ENCODE data around the gene ERCC6L. TPM values are rescaled to one million over a fixed set of nuclear protein-coding genes. Genes with fewer than 3 reads are reported as not detected.

ERCC6L gene, protein sequence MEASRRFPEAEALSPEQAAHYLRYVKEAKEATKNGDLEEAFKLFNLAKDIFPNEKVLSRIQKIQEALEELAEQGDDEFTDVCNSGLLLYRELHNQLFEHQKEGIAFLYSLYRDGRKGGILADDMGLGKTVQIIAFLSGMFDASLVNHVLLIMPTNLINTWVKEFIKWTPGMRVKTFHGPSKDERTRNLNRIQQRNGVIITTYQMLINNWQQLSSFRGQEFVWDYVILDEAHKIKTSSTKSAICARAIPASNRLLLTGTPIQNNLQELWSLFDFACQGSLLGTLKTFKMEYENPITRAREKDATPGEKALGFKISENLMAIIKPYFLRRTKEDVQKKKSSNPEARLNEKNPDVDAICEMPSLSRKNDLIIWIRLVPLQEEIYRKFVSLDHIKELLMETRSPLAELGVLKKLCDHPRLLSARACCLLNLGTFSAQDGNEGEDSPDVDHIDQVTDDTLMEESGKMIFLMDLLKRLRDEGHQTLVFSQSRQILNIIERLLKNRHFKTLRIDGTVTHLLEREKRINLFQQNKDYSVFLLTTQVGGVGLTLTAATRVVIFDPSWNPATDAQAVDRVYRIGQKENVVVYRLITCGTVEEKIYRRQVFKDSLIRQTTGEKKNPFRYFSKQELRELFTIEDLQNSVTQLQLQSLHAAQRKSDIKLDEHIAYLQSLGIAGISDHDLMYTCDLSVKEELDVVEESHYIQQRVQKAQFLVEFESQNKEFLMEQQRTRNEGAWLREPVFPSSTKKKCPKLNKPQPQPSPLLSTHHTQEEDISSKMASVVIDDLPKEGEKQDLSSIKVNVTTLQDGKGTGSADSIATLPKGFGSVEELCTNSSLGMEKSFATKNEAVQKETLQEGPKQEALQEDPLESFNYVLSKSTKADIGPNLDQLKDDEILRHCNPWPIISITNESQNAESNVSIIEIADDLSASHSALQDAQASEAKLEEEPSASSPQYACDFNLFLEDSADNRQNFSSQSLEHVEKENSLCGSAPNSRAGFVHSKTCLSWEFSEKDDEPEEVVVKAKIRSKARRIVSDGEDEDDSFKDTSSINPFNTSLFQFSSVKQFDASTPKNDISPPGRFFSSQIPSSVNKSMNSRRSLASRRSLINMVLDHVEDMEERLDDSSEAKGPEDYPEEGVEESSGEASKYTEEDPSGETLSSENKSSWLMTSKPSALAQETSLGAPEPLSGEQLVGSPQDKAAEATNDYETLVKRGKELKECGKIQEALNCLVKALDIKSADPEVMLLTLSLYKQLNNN
- total RNA-seq (5.5 TPM), polyA plus RNA-seq (0.46 TPM)
- long read RNA-seq, donor 1: 0 reads
- long read RNA-seq, donor 2, full-length matches to known transcripts: 6 of 6 reads
- long read RNA-seq, donor 2, partial matches to known transcripts: 0 of 6 reads
- long read RNA-seq, donor 2, other reads (novel, unspliced or antisense): 0 of 6 reads
- long read RNA-seq, donor 3, full-length matches to known transcripts: 3 of 3 reads
- long read RNA-seq, donor 3, partial matches to known transcripts: 0 of 3 reads
- long read RNA-seq, donor 3, other reads (novel, unspliced or antisense): 0 of 3 reads
- long read RNA-seq, donor 4, full-length matches to known transcripts: 2 of 2 reads
- long read RNA-seq, donor 4, partial matches to known transcripts: 0 of 2 reads
- long read RNA-seq, donor 4, other reads (novel, unspliced or antisense): 0 of 2 reads
- long read RNA-seq, donor 5, full-length matches to known transcripts: 1 of 1 reads
- long read RNA-seq, donor 5, partial matches to known transcripts: 0 of 1 reads
- long read RNA-seq, donor 5, other reads (novel, unspliced or antisense): 0 of 1 reads
- long read RNA-seq, donor 6, full-length matches to known transcripts: 1 of 1 reads
- long read RNA-seq, donor 6, partial matches to known transcripts: 0 of 1 reads
- long read RNA-seq, donor 6, other reads (novel, unspliced or antisense): 0 of 1 reads
- long read RNA-seq, donor 7, full-length matches to known transcripts: 1 of 1 reads
- long read RNA-seq, donor 7, partial matches to known transcripts: 0 of 1 reads
- long read RNA-seq, donor 7, other reads (novel, unspliced or antisense): 0 of 1 reads
- long read RNA-seq, donor 8: 0 reads
- long read RNA-seq, donor 9: 0 reads
- long read RNA-seq, donor 10, full-length matches to known transcripts: 2 of 2 reads
- long read RNA-seq, donor 10, partial matches to known transcripts: 0 of 2 reads
- long read RNA-seq, donor 10, other reads (novel, unspliced or antisense): 0 of 2 reads

GRCh38 chrX:72238721-72239475, at the start of gene ERCC6L:
Gene ERCC6L (minus strand): TSS chrX:72239027. CDS start chrX:72238911, 116 bp downstream.
- Histone ChIP-seq H3K27me3 (ENCODE audit: control insufficient read depth in 2 of 2, insufficient read depth in 1 of 2, low read length in 1 of 2) (peaks cover 0 to 2% of the 10 kb centered on the region in 2 donors), H3K4me3 (ENCODE audit: low read length in 2 of 2) (peak within 1 kb of the TSS; percentile 54 to 59), H3K36me3 (ENCODE audit: control insufficient read depth in 2 of 2, insufficient read depth in 2 of 2, low read length in 1 of 2) (no peaks in the 10 kb centered on the region), H3K4me1 (ENCODE audit: control insufficient read depth in 2 of 2, insufficient read depth in 2 of 2, low read length in 2 of 2) (peaks cover 2 to 6% of the 10 kb centered on the region in 2 donors), H3K27ac (ENCODE audit: low read depth in 1 of 2, low read length in 1 of 2) (peak within 1 kb of the TSS in 1 of 2 donors; percentile 37), H3K9me3 (ENCODE audit: control insufficient read depth in 2 of 2, insufficient read depth in 1 of 2, low read length in 1 of 2) (no peaks in the 10 kb centered on the region)
- 5% methylated on average over 59 of the region's 59 CpGs for WGBS
- peak; percentile 60 to 89 (median 72) for DNase-seq (ENCODE audit: low read depth in 6 of 9, low spot score in 9 of 9)

DNA sequence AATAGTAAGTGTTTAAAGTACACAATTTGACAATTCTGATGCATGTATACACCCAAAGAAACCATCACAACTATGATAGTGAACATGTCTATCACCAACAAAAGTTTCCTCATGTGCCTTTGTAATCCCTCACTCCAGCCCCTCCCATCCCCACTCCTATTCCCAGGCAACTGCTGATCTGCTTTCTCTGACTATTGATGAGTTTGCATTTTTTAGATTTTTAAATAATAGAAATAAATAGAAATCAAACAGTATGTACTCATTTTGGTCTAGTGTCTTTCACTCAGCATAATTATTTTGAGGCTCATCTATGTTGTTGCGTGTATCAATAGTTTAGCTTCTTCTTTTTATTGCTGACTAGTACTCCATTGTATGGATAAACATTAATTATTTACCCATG, 43.5 kb upstream of the ERCC6L start:
- no peaks in the 10 kb centered on the region for H3K9me3 ChIP-seq (ENCODE audit: control insufficient read depth in 2 of 2, insufficient read depth in 1 of 2, low read length in 1 of 2)
- no peak for DNase-seq (ENCODE audit: low read depth in 6 of 9, low spot score in 9 of 9)
- H3K36me3 ChIP-seq (ENCODE audit: control insufficient read depth in 2 of 2, insufficient read depth in 2 of 2, low read length in 1 of 2): no peaks in the 10 kb centered on the region
- H3K4me1 ChIP-seq (ENCODE audit: control insufficient read depth in 2 of 2, insufficient read depth in 2 of 2, low read length in 2 of 2): no peaks in the 10 kb centered on the region
- 100% methylated on average over 1 of the region's 1 CpG for WGBS
- peaks cover 0 to 11% of the 10 kb centered on the region in 2 donors for H3K27me3 ChIP-seq (ENCODE audit: control insufficient read depth in 2 of 2, insufficient read depth in 1 of 2, low read length in 1 of 2)
- H3K4me3 ChIP-seq (ENCODE audit: low read length in 2 of 2): no peak overlapping the region
- H3K27ac ChIP-seq (ENCODE audit: low read depth in 1 of 2, low read length in 1 of 2): no peak overlapping the region

- 91% methylated on average over 5 of the region's 5 CpGs for WGBS
- H3K27me3 ChIP-seq (ENCODE audit: control insufficient read depth in 2 of 2, insufficient read depth in 1 of 2, low read length in 1 of 2): peaks cover 0 to 9% of the 10 kb centered on the region in 2 donors
- peaks cover 0 to 6% of the 10 kb centered on the region in 2 donors for H3K36me3 ChIP-seq (ENCODE audit: control insufficient read depth in 2 of 2, insufficient read depth in 2 of 2, low read length in 1 of 2)
- peaks cover 2 to 5% of the 10 kb centered on the region in 2 donors for H3K4me1 ChIP-seq (ENCODE audit: control insufficient read depth in 2 of 2, insufficient read depth in 2 of 2, low read length in 2 of 2)
- no peak overlapping the region for H3K4me3 ChIP-seq (ENCODE audit: low read length in 2 of 2)
- no peak for DNase-seq (ENCODE audit: low read depth in 6 of 9, low spot score in 9 of 9)
- no peak overlapping the region for H3K27ac ChIP-seq (ENCODE audit: low read depth in 1 of 2, low read length in 1 of 2)
- no peaks in the 10 kb centered on the region for H3K9me3 ChIP-seq (ENCODE audit: control insufficient read depth in 2 of 2, insufficient read depth in 1 of 2, low read length in 1 of 2)
These were observed 41.6 kb upstream of the ERCC6L start for GRCh38 chrX:72280321-72280845.

- Histone ChIP-seq H3K9me3 (ENCODE audit: control insufficient read depth in 2 of 2, insufficient read depth in 1 of 2, low read length in 1 of 2) (no peaks in the 10 kb centered on the region), H3K27me3 (ENCODE audit: control insufficient read depth in 2 of 2, insufficient read depth in 1 of 2, low read length in 1 of 2) (peaks cover 0 to 9% of the 10 kb centered on the region in 2 donors), H3K4me1 (ENCODE audit: control insufficient read depth in 2 of 2, insufficient read depth in 2 of 2, low read length in 2 of 2) (peaks cover 2 to 9% of the 10 kb centered on the region in 2 donors), H3K36me3 (ENCODE audit: control insufficient read depth in 2 of 2, insufficient read depth in 2 of 2, low read length in 1 of 2) (peaks cover 30 to 44% of the 10 kb centered on the region in 2 donors), H3K27ac (ENCODE audit: low read depth in 1 of 2, low read length in 1 of 2) (peak overlapping the region; percentile 22 to 91), H3K4me3 (ENCODE audit: low read length in 2 of 2) (peak overlapping the region; percentile 50 to 88)
- WGBS: under 1% methylated on average over 18 of the region's 18 CpGs
- peak in 5 of 9 donors; percentile 3 to 37 (median 23) for DNase-seq (ENCODE audit: low read depth in 6 of 9, low spot score in 9 of 9)
These were observed 37.7 kb upstream of the ERCC6L start for GRCh38 chrX:72276478-72276953.

DNA sequence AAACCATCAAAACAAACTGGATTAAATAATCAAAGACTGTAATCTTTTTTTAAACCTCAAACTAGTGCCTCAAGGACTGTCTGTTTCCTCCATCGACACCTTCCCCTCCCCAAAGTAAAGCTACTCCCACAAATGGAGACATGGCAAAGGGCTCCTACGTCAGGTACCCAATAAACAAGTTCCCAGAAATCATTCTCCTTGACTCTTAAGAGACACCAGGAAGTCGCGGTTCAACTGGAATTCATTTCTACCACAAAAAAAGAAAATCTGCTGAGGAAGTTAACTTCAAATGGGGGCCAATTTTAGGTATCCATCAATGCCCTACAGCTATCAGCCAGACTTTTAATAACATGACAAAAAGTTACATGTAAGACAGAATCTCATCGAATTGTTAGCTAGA, 35.7 kb upstream of the ERCC6L start:
- 73% methylated on average over 5 of the region's 5 CpGs for WGBS
- Histone ChIP-seq H3K36me3 (ENCODE audit: control insufficient read depth in 2 of 2, insufficient read depth in 2 of 2, low read length in 1 of 2) (peaks cover 47 to 63% of the 10 kb centered on the region in 2 donors), H3K27ac (ENCODE audit: low read depth in 1 of 2, low read length in 1 of 2) (no peak overlapping the region), H3K4me3 (ENCODE audit: low read length in 2 of 2) (no peak overlapping the region), H3K27me3 (ENCODE audit: control insufficient read depth in 2 of 2, insufficient read depth in 1 of 2, low read length in 1 of 2) (peaks cover 0 to 9% of the 10 kb centered on the region in 2 donors), H3K4me1 (ENCODE audit: control insufficient read depth in 2 of 2, insufficient read depth in 2 of 2, low read length in 2 of 2) (peaks cover 2 to 9% of the 10 kb centered on the region in 2 donors), H3K9me3 (ENCODE audit: control insufficient read depth in 2 of 2, insufficient read depth in 1 of 2, low read length in 1 of 2) (no peaks in the 10 kb centered on the region)
- no peak for DNase-seq (ENCODE audit: low read depth in 6 of 9, low spot score in 9 of 9)

DNA sequence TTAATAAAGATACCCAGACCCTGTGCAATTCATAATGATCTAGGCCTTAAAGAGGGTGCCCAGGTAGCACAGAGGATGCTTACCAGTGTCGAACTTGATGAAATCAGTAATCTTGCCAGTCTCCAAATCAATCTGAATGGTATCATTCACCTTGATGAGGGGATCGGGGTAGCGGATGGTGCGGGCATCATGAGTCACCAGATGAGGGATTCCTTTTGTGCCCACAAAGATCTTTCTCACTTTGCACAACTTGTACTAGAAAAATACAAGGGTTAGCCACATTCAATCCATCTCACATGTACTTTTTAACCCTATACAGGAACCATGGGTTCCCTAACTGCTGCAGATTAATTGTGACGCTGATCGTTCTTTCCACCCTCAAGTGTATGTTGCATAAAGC, 34.9 kb upstream of the ERCC6L start:
- H3K36me3 ChIP-seq (ENCODE audit: control insufficient read depth in 2 of 2, insufficient read depth in 2 of 2, low read length in 1 of 2): peaks cover 47 to 69% of the 10 kb centered on the region in 2 donors

DNA sequence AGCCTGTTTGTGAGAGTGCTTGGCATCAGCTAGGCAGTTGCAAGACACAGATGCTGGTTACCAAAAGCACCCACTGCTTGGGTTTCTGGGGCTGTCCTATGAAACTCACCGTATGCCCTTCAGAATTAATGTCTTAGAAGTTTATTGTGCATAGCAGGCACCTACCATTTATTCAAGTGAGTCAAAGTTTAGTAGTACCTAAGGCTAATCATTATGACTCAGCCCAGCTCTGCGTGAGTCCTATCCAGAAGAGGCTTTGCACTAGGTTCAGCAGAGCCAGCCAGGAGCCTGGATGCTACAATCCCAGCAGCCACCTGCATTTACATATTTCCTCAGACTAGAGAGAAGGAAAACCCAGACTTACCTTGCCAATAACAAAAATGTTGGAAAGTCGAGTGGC, 34.0 kb upstream of the ERCC6L start:
- Histone ChIP-seq H3K4me3 (ENCODE audit: low read length in 2 of 2) (no peak overlapping the region), H3K27ac (ENCODE audit: low read depth in 1 of 2, low read length in 1 of 2) (no peak overlapping the region), H3K36me3 (ENCODE audit: control insufficient read depth in 2 of 2, insufficient read depth in 2 of 2, low read length in 1 of 2) (peaks cover 49 to 73% of the 10 kb centered on the region in 2 donors), H3K27me3 (ENCODE audit: control insufficient read depth in 2 of 2, insufficient read depth in 1 of 2, low read length in 1 of 2) (no peaks in the 10 kb centered on the region), H3K4me1 (ENCODE audit: control insufficient read depth in 2 of 2, insufficient read depth in 2 of 2, low read length in 2 of 2) (peaks cover 2 to 9% of the 10 kb centered on the region in 2 donors), H3K9me3 (ENCODE audit: control insufficient read depth in 2 of 2, insufficient read depth in 1 of 2, low read length in 1 of 2) (no peaks in the 10 kb centered on the region)
- no peak for DNase-seq (ENCODE audit: low read depth in 6 of 9, low spot score in 9 of 9)
- WGBS: 94% methylated on average over 3 of the region's 3 CpGs

More for the DNA sequence above, 34.9 kb upstream of the ERCC6L start:
- H3K27me3 ChIP-seq (ENCODE audit: control insufficient read depth in 2 of 2, insufficient read depth in 1 of 2, low read length in 1 of 2): peaks cover 0 to 8% of the 10 kb centered on the region in 2 donors
- 97% methylated on average over 6 of the region's 6 CpGs for WGBS
- no peak for DNase-seq (ENCODE audit: low read depth in 6 of 9, low spot score in 9 of 9)
- no peaks in the 10 kb centered on the region for H3K9me3 ChIP-seq (ENCODE audit: control insufficient read depth in 2 of 2, insufficient read depth in 1 of 2, low read length in 1 of 2)
- no peak overlapping the region for H3K4me3 ChIP-seq (ENCODE audit: low read length in 2 of 2)
- no peak overlapping the region for H3K27ac ChIP-seq (ENCODE audit: low read depth in 1 of 2, low read length in 1 of 2)
- H3K4me1 ChIP-seq (ENCODE audit: control insufficient read depth in 2 of 2, insufficient read depth in 2 of 2, low read length in 2 of 2): peaks cover 2 to 9% of the 10 kb centered on the region in 2 donors
